ENCODE results near the gene ADTRP. TPM values are rescaled to one million over a fixed set of nuclear protein-coding genes. Genes with fewer than 3 reads are reported as not detected.
A peak's percentile ranks its signal among the peaks of the same experiment; 100 is the strongest.

The ADTRP gene
- total RNA-seq, 1 experiment from 2014 or later: 0.50 TPM

DNA sequence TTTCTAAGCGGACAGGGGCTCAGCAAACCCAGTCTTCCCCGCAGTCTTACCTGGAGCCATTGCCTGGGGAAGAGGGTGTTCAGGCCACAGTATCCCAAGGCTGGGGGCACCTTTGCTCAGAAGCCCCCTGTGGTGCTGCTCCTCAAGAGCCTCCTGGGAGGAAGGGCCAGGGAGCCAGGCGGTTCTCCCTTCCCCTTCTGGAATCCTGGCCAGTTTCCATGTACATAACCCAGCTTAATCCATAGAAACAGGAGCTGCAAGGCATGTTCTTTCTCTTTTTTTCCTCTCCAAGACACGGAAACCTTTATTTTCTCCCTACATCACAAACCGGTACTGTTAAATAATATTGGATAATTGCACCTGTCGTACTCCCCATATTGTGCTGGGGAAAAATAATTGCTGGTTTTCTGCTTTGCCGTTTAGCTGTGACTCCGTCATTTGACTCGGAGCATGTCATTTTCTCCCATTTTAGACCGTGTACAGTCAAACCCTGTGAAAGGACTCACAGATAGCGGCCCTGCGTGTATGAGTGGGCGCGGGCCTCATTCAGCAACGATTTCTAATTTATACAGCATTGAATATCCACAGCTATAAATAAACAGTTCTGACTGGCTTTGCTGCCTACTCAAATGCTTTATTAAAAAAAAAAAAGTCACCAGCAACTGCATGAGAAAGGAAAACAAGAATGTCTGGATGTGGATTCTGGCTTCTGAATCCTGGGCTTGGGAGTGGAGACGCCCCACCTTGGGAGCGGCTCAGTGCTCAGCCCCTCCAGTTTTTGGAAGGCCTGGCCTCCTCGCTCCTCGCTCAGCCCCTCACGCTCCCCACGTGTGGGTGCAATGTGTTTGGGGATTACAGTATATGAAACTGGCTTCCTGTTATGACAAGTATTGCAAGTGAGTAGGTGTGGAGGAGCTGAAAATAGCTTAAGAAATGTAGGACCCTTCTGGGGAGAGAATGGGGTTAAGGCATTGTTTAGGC, 67.3 kb downstream of the ADTRP start:
- DNase-seq (ENCODE audit: low spot score) (no peak), ATAC-seq (no peak)
- peaks cover 27% of the 10 kb centered on the region for H3K4me1 Mint-ChIP-seq
- no peak overlapping the region for H3K4me3 Mint-ChIP-seq
- peaks cover 21% of the 10 kb centered on the region for H3K9me3 Mint-ChIP-seq
- no peaks in the 10 kb centered on the region for H3K27me3 Mint-ChIP-seq (ENCODE audit: low read depth)
- ChIA-PET POLR2A (no interaction called here), CTCF (no interaction called here)
- peak; percentile 54 for TF ChIP-seq PRDM15 (CRISPR knock-in tag; IDR thresholded peaks at IDR 0.05)
- no peak for TF ChIP-seq GRHL2 (CRISPR knock-in tag; IDR thresholded peaks at IDR 0.05; ENCODE audit: insufficient replicate concordance, severe bottlenecking)
- H3K36me3 Mint-ChIP-seq: no peaks in the 10 kb centered on the region
- no peak overlapping the region for H3K27ac Mint-ChIP-seq

- CTCF ChIA-PET: interaction anchor here (0.5 kb wide), 1 partner anchor 70 kb away, joined by 6 read pairs; no protein-coding TSS in a partner anchor
- Mint-ChIP-seq H3K9me3 (peaks cover 16% of the 10 kb centered on the region), H3K4me3 (no peak overlapping the region), H3K27me3 (ENCODE audit: low read depth) (no peaks in the 10 kb centered on the region), H3K4me1 (peaks cover 27% of the 10 kb centered on the region), H3K27ac (no peak overlapping the region), H3K36me3 (no peaks in the 10 kb centered on the region)
- no peak for ATAC-seq
- no peak for TF ChIP-seq TP53 (CRISPR knock-in tag; IDR thresholded peaks at IDR 0.05)
- TF ChIP-seq SMAD3 (CRISPR knock-in tag; IDR thresholded peaks at IDR 0.05; ENCODE audit: borderline replicate concordance): no peak
- no peak for TF ChIP-seq IRF2 (CRISPR knock-in tag; IDR thresholded peaks at IDR 0.05; ENCODE audit: borderline replicate concordance, low read depth)
- TF ChIP-seq, protein P1, sequence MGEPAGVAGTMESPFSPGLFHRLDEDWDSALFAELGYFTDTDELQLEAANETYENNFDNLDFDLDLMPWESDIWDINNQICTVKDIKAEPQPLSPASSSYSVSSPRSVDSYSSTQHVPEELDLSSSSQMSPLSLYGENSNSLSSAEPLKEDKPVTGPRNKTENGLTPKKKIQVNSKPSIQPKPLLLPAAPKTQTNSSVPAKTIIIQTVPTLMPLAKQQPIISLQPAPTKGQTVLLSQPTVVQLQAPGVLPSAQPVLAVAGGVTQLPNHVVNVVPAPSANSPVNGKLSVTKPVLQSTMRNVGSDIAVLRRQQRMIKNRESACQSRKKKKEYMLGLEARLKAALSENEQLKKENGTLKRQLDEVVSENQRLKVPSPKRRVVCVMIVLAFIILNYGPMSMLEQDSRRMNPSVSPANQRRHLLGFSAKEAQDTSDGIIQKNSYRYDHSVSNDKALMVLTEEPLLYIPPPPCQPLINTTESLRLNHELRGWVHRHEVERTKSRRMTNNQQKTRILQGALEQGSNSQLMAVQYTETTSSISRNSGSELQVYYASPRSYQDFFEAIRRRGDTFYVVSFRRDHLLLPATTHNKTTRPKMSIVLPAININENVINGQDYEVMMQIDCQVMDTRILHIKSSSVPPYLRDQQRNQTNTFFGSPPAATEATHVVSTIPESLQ (CRISPR knock-in tag; IDR thresholded peaks at IDR 0.05): no peak
- no peak for TF ChIP-seq RORB (CRISPR knock-in tag; IDR thresholded peaks at IDR 0.05)
- TF ChIP-seq PREB (CRISPR knock-in tag; IDR thresholded peaks at IDR 0.05; ENCODE audit: borderline replicate concordance): no peak
- no peak for TF ChIP-seq ZNF396 (CRISPR knock-in tag; IDR thresholded peaks at IDR 0.05; ENCODE audit: borderline replicate concordance)
- no peak for TF ChIP-seq ZNF671 (CRISPR knock-in tag; IDR thresholded peaks at IDR 0.05)
- no peak for TF ChIP-seq SMAD4 (CRISPR knock-in tag; IDR thresholded peaks at IDR 0.05)
- TF ChIP-seq, protein P2, sequence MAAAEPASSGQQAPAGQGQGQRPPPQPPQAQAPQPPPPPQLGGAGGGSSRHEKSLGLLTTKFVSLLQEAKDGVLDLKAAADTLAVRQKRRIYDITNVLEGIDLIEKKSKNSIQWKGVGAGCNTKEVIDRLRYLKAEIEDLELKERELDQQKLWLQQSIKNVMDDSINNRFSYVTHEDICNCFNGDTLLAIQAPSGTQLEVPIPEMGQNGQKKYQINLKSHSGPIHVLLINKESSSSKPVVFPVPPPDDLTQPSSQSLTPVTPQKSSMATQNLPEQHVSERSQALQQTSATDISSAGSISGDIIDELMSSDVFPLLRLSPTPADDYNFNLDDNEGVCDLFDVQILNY (CRISPR knock-in tag; IDR thresholded peaks at IDR 0.05): no peak
- no peak for TF ChIP-seq JAZF1 (CRISPR knock-in tag; IDR thresholded peaks at IDR 0.05)
- no peak for TF ChIP-seq ZNF263 (CRISPR knock-in tag; IDR thresholded peaks at IDR 0.05; ENCODE audit: low read depth)
- TF ChIP-seq CBFB (CRISPR knock-in tag; IDR thresholded peaks at IDR 0.05; ENCODE audit: low read depth): no peak
- no peak for TF ChIP-seq GABPB1 (CRISPR knock-in tag; IDR thresholded peaks at IDR 0.05)
- POLR2A ChIA-PET: no interaction called here
- no peak for DNase-seq (ENCODE audit: low spot score)
Measured at GRCh38 chr6:11710311-11710761, 68.3 kb downstream of the ADTRP start.
